ENCODE data around the gene PDGFD. TPM values are rescaled to one million over a fixed set of nuclear protein-coding genes. Genes with fewer than 3 reads are reported as not detected.

PDGFD gene
- total and polyA plus RNA-seq, 8 donors, result 2.1 to 7.7 (median 5.2) TPM

DNA sequence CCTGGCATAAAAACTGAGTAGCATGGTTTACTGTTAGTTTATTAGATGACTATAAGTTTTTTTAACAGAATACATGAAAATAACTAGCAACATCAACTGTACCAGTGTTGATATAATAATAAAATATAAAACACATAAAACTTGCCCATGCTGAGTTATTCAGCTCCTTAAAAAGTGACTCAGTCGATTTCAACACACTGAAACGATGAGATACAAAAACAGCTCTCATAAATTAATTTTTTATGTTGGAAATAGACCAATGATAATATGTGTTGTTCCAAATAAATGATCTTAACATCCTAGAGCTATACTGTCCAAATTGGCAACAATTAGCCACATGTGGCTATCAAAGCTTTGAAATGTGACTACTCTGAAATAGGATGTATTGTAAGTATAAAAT is 15.9 kb downstream of the PDGFD start:
- Histone ChIP-seq H3K36me3 (no peaks in the 10 kb centered on the region), H3K4me3 (no peak overlapping the region), H3K4me1 (no peaks in the 10 kb centered on the region), H3K27me3 (no peaks in the 10 kb centered on the region), H3K27ac (no peak overlapping the region), H3K9me3 (no peaks in the 10 kb centered on the region)
- TF ChIP-seq, protein P1, sequence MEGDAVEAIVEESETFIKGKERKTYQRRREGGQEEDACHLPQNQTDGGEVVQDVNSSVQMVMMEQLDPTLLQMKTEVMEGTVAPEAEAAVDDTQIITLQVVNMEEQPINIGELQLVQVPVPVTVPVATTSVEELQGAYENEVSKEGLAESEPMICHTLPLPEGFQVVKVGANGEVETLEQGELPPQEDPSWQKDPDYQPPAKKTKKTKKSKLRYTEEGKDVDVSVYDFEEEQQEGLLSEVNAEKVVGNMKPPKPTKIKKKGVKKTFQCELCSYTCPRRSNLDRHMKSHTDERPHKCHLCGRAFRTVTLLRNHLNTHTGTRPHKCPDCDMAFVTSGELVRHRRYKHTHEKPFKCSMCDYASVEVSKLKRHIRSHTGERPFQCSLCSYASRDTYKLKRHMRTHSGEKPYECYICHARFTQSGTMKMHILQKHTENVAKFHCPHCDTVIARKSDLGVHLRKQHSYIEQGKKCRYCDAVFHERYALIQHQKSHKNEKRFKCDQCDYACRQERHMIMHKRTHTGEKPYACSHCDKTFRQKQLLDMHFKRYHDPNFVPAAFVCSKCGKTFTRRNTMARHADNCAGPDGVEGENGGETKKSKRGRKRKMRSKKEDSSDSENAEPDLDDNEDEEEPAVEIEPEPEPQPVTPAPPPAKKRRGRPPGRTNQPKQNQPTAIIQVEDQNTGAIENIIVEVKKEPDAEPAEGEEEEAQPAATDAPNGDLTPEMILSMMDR (IDR thresholded peaks at IDR 0.05), result no peak
- ATAC-seq (no peak), DNase-seq (no peak)
- intact Hi-C loops (cut with DNase I), result no loop called here

DNA sequence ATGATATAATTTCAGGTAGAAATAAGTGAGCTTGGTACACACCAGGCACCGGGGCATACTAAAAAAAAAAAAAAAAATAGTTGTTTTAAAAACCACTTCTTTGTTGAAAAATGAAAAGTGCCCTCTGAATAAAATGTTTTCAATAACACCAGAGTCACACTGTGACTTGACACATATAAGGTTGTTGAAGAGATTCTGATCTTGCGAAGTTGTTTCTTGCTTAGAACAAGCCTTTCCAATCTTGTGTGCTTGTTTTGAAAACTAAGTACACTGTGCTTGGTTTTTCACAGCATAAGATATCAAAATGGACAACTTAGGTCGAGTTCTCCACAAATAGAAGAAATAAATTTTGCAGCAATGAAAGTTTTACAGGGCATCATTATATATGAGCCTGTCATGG is 17.0 kb downstream of the PDGFD start:
- no peak overlapping the region for H3K27ac ChIP-seq
- TF ChIP-seq, protein P1 (IDR thresholded peaks at IDR 0.05), result no peak
- H3K27me3 ChIP-seq, result no peaks in the 10 kb centered on the region
- no peak overlapping the region for H3K4me3 ChIP-seq
- DNase-seq (no peak), ATAC-seq (no peak)
- H3K9me3 ChIP-seq, result no peaks in the 10 kb centered on the region
- intact Hi-C loops (cut with DNase I), result no loop called here
- H3K36me3 ChIP-seq, result no peaks in the 10 kb centered on the region
- no peaks in the 10 kb centered on the region for H3K4me1 ChIP-seq

DNA sequence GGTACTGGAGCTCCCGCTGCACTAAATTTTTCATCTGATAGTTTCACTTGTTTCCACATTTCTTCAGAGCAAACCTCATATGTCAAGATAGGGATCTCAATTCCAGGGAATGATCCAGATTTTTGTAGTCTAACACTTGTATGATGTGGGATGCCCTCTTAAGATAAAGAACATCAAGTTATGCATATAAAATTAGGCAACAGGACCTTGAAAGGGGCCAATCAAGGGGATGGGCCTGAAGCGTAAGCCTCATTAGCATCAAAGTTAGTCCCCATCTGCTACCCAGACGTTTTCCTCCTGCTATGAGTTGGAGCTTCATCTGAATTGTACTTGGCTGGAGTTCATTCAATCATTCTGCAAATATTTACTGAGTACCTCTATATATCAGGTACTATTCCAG is 17.5 kb downstream of the PDGFD start:
- Histone ChIP-seq H3K27ac (no peak overlapping the region), H3K9me3 (no peaks in the 10 kb centered on the region), H3K36me3 (no peaks in the 10 kb centered on the region), H3K4me1 (no peaks in the 10 kb centered on the region), H3K27me3 (no peaks in the 10 kb centered on the region), H3K4me3 (no peak overlapping the region)
- ATAC-seq, result no peak
- DNase-seq, result no peak
- TF ChIP-seq, protein P1 (IDR thresholded peaks at IDR 0.05), result no peak
- intact Hi-C loops (cut with DNase I), result no loop called here

GRCh38 chr11:104145062-104145461 is 18.9 kb downstream of the PDGFD start:
- Histone ChIP-seq H3K4me3 (no peak overlapping the region), H3K4me1 (no peaks in the 10 kb centered on the region), H3K27me3 (no peaks in the 10 kb centered on the region), H3K9me3 (no peaks in the 10 kb centered on the region), H3K27ac (no peak overlapping the region), H3K36me3 (no peaks in the 10 kb centered on the region)
- ATAC-seq (no peak), DNase-seq (peak in 1 of 4 donors; percentile 7)
- intact Hi-C loops (cut with DNase I), result no loop called here
- TF ChIP-seq, protein P1 (IDR thresholded peaks at IDR 0.05), result no peak

DNA sequence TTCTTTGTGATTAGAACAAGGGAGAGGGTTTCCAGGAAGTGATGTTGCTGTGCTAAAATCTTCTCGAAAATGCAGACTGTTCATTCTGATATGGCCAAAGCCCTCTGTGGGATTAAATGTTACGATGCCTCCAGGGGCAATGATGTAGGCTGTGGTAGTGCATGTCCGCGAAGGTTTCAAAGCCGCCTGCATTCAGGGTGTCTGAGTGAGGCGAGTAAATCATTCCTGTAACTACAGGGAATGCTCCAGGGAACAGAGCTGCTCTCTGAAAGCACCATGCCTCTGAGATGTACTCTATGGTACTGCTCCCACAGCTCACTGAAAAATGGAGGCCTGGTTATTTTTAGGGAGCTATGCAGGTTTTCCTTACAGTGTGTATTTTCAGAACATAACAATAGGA is 21.2 kb downstream of the PDGFD start:
- TF ChIP-seq, protein P1 (IDR thresholded peaks at IDR 0.05), result no peak

More for the DNA sequence above, 21.2 kb downstream of the PDGFD start:
- Histone ChIP-seq H3K27ac (no peak overlapping the region), H3K9me3 (no peaks in the 10 kb centered on the region), H3K36me3 (no peaks in the 10 kb centered on the region), H3K27me3 (no peaks in the 10 kb centered on the region), H3K4me1 (no peaks in the 10 kb centered on the region), H3K4me3 (no peak overlapping the region)
- intact Hi-C loops (cut with DNase I), result no loop called here
- DNase-seq, result no peak
- no peak for ATAC-seq
